Hepatic stellate cell (primary cell): Measurements from ENCODE around the gene FIGNL2.
"Not testable (repeated sequence)": the region's sequence is repeated elsewhere in the genome, so short reads cannot be mapped to it uniquely, and the experiment has no call there.

ENCODE experiments used
- DNase-seq: peaks from one replicate; pipeline ENCODE4 v3.0.0; 2011; ENCODE audit warnings: low spot score

FIGNL2 gene

DNA sequence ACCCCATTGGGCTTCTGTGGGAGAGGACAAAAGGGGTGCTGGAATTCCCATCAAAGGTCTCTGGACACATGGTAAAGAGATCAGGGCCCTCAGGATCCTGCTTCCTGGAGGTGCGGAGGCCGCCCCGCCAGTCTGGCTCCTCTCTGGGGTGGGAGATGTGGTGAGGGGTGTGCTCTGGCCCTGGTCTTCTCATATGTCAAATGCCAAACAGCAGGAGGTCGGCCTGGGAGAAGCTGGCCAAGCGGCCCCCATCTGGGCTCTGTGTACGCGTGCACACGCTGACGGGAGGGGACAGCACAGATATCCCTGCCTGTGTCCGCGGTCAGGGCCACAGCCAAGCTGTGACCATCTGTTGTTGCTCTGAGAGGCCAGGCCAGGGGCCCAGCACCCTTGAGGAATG, 14.1 kb downstream of the FIGNL2 start:
- no peak for DNase-seq

DNA sequence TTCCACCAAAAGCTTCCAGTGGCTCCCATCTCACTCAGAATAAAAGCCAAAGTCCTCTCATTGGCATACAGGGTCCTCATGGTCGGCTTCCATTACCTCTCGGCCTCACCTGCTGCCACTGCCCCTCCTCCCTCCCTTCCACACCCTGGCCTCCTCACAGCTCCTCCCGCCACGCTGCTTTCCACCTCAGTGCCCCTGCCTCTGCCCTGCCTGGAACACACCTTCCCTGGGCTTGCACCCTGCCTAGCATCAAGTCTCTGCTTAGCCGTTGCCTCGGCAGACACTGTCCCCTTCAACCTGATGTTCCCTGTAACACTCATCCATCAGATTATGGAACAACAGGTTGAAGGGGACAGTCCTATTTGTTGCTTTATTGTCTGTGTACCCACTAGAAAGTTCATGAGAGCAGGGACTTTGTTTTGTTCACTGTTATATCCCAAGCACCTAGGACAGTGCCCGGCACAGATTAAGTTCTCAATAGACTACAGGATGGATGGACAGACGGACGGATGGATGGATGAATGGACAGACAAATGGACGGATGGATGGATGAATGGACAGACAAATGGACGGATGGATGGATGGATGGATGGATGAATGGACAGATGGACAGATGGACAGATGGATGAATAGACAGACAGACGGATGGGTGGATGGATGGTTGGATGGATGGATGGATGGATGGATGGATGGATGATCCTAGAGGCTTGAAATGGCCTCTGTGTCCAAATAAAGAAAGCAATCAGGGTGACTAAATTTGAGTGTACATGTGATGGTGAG, 14.9 kb downstream of the FIGNL2 start:
- no peak for DNase-seq

DNA sequence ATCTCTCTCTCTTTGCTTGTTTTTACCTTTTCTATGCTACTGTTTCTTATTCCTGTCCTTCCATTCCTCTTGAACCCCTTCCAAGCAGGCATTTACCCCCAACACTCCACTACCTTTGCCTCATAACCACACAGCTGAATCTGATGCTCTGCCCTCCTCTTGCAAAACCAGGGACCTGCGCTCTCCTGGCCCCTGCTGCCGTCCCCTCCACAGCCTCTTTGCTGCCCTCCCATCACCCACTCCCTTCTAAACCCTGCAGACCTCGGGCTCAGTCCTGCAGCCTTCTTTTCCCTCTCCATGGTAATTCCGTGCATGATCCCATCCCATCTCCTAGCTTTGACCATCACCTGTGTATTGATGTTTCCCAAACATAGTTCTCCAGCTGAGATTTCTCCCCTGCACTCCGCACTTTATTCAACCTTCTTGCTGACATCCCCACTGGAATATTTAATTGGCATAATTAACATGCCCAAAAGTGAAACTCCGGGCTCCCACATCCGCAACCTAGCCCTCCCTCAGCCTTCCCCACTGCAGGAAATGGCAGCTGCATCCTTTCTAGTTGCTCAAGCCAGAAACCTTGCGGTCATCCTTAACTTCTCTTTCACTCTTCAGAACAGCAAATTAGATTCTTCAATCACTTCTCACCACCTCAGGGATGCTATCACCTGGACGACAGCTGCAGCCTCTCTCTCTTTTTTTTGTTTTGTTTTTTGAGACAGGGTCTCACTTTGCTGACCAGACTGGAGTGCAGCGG, 16.0 kb downstream of the FIGNL2 start:
- DNase-seq, result no peak

DNA sequence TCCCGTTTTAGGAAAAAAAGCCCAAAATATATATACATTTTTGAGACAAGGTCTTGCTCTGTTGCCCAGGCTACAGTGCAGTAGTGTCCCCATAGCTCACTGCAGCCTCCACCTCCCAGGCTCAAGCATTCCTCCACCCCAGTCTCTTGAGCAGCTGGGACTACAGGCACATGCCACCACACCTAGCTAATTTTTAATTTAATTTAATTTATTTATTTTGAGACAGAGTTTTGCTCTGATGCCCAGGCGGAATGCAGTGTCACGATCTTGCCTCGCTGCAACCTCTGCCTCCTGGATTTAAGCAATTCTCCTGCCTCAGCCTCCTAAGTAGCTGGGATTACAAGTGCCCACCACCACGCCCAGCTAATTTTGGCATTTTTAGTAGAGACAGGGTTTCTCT, 16.7 kb downstream of the FIGNL2 start:
- DNase-seq, result not testable (repeated sequence)

DNA sequence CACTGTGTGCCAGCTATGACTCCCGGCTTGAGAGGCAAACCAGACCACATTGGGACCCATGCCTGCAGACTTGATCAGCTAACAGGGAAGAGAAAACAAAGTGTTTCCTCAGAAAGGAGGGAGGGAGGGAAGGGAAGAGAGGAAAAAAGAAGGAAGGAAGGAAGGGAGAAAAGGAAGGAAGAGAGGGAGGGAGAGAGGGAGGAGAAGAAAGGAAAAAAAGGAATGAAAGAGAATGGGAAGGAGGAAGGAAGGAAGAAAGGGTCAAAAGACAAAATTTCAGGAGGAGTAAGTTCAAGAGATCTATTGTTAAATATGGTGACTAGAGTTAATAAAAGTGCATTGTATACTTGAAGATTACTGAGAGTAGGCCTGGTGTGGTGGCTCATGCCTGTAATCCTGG, 18.9 kb downstream of the FIGNL2 start:
- no peak for DNase-seq

DNA sequence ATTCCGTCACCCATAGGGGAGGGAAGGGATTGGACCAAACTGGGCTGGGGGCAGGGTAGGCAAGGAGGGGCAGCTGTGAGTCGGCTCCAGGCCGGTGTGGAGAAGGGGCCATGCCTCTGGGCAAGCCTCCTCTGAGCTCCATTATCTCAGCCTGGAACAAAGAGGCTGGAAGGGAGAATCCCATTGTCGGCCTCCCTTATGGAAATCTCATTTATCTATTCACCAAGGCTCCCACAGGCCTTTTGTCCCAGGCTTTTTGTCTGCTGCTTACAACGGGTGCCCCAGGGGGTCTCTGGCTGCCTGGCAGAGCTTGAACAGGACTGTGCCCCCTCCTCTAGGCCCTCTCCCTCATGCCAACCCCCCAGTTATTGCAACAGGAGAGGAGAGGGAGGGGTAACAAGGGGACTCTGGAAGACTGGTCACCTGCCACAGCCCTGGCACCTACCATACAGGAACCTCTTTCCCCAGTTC, 19.5 kb downstream of the FIGNL2 start:
- no peak for DNase-seq

DNA sequence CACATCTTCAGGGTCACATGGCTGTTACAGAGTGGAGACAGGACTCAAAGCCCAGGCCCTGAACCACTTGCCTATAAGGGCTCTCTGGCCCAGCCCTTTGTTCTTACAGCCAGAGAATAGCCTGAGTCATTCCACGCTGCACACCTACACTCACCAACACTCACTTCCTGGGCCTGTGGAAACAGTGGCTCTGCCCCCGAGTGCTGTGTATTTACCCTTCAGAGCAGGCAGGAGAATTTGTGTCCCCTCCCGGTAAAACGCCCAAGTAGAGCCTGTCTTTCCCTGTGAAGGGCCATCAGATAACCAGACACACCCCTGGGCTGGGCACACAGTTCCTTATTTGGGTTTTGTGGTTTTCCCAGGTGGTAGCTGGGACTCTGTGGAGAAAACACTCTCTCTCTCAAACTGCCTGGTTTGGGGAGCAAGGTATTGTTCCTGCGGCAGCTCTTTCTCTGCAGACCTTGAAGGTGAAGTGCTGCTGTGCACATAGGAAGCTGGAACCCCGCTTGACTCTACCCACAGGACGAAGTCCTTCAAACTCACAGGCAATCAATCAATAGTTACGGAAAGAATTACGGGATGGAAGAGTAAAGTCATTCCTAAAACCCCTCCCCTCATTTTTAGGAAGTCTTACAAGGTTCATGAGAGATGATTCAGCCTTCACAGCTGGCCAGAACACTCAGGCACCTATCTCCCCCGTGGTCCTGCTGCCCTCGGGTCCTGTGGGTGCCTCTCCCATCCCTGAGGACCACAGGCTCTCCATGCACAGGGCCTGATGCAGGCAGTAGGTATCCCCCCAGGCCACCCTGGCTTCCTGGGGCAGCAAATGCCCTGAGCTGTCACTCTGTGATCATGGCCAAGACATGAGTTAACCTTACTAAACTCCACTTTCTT, 20.3 kb downstream of the FIGNL2 start:
- no peak for DNase-seq

DNA sequence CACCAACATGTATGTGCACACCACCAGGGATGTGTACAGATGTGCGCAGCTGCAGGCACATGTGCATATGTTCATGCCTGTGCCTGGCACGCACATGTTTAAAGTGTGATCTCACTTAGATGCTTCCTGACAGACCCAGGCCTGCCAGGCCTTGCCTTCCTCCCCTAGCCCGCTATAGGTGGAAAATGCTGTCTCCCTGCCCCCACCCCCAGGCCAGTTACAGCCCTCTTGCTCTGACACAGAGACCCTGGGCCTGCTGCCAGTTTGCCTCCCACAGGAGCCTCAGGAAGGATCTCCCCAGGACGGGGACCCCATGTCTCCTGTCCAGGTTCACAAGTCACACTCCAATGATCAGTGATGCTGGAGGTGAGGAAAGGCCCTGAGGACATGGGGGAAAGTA, 21.6 kb downstream of the FIGNL2 start:
- no peak for DNase-seq

DNA sequence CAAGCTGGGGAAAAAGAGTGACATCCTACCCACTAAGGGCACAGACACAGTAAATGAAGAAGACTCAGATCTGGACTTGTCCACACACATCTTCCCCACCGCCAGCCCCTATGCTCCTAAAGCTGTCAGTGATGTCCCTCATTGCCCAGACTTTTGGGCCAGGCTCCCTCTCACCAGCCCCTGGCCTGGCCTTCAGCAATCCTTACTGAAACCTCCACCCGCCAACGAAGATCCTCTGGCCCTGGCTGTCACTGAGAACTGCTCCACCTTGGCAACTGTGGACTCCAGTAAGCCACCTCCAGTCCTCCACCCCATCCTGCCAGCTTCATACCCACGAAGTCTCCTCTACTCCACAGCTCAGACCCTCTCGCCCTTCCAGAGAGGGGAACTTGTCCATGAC, 23.3 kb downstream of the FIGNL2 start:
- DNase-seq, result no peak

DNA sequence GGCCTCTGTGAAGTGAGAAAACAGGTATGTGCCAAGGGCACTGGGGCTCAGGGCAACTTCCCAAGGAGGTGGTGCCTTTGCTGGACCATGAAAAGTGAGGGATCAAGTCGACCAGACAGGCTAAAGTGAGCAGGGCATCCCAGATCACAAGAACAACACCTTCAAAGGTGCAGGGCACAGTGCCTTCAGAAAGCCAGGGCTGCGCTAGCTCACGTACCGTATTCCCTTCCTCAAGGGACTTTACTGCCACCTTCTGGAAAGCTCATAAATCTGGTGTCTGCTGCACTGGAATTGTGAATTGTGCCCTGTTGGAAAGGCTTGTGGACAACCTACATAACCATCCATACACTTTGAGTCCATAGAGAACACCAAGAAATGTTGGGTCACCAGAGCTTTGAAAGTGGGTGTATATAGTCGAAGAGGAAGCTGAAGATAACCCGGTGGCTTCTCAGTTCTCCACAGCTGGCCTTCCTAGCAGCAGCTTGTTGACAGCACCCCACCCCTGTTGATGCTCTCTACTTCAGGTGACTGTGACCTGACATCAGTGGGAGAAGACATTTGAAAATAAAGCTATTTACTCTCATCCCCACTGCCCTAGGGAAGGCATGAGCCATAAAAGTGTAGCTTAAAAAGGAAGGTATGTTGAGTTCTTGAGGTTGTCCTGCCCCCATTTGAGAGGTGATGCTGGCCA, 24.5 kb downstream of the FIGNL2 start:
- peak; percentile 75 for DNase-seq

DNA sequence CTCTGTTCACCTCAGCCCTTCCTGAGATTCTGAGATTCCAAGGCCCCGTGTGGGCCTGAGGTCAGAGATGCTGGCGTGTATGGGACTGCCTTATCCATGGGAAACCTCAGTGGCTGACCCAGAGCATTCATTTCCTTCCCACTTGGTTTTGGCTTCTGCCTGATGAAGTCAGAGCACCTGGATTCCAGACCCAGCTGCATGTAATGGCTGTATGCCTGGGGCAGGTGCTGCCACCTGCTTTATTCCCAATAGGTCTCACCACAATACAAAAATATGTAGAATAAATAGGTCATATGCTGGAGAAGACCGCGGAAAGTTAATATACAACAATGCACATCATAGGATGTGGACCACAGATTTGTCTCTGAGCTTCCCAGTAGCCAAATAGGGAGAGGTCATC, 25.6 kb downstream of the FIGNL2 start:
- no peak for DNase-seq

DNA sequence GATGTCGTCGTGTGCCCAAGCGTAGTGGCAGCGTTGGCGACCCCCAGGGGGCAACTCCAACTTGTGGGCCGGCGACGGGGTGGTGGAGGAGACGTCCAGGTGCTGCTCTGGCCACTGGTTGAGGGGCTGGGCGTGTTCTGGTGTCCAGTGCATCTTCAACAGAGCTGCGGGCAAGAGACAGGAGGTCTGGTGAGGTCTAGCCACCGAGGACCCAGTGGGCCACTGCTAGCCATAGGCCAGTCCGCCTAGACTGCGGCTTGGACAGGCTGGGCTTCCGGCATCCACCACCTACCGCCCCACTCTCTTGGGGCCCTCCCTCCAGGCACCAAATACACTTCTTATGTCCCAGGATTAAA, 26.3 kb downstream of the FIGNL2 start:
- no peak for DNase-seq

DNA sequence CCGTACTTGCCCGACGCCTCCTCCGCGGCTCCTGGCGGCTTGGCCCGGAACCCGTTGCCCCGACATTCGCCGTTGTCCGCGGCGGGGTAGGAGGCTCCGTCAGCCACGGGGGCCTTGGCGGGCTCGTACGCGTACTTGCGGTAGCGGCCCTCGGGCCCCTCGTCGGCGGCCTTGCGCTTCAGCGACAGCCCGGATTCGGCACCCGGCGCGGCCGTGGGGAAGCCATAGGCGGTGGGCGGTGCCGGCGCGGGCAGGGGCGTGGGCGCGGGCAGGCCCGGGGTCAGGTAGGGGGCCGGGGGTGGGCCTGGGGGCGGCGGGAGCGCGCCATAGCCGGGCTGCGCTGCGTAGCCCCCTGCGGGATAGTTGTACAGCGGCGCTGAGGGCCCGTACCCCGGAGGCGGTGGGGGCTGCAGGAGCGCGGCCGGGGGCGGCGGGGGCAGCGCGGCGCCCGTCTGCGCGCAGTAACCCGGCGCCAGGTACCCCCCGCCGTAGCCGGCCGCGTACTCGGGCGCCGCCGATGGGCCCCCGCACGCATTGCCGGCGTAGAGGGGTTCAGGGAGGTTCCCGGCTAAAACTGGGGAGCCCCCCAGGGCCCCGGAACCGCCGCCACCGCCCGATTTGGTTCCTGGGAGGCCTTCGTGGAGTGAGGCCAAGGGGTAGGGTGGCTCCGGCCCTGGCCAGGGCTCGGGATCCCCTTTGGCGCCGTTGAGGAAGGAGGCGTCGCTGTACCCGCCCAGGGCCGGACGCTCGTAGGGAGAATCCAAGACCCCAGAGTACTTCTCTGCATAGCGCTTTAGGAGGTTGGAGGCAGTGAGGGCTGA, 26.9 kb downstream of the FIGNL2 start:
- no peak for DNase-seq

DNA sequence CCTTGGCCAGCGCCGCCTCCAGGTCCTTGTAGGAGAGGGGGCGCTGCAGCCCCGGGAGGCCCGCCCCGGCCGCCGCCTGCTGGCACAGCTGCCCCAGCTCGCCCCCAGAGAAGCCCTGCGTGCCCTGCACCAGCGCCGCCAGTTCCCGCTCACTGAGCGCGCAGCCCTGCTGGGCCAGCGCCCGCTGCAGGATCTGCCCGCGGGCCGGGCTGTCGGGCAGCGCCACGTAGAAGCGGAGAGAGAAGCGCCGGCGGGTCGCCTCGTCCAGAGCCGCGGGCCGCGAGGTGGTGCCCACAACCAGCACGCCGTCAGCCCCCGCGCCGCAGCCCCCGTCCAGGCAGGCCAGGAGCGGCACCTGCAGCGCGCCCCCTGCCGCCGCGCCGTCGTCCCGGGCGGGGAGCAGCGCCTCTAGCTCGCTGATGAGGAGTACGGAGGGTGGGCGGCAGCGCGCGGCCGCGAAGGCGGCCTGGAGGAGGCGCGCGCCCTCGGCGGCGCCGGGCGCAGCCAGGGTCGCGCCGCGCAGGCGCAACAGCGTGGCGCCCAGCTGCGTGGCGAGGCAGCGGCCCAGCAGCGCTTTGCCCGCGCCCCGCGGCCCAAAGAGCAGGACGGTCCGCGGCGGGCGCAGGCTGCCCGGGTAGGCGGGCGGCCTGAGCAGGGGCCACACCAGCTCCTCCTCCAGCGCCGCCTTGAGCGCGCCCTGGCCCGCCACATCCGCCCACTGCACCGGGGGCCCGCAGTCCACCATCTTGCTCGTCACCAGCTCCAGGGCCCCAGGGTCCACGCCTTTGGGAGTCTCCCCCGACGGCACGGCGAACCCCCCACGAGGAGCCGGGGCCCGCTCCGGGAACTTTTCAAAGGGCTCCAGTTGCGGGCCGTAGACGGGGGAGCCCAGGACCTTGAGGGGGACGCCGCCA, 27.7 kb downstream of the FIGNL2 start:
- DNase-seq, result peak; percentile 84

DNA sequence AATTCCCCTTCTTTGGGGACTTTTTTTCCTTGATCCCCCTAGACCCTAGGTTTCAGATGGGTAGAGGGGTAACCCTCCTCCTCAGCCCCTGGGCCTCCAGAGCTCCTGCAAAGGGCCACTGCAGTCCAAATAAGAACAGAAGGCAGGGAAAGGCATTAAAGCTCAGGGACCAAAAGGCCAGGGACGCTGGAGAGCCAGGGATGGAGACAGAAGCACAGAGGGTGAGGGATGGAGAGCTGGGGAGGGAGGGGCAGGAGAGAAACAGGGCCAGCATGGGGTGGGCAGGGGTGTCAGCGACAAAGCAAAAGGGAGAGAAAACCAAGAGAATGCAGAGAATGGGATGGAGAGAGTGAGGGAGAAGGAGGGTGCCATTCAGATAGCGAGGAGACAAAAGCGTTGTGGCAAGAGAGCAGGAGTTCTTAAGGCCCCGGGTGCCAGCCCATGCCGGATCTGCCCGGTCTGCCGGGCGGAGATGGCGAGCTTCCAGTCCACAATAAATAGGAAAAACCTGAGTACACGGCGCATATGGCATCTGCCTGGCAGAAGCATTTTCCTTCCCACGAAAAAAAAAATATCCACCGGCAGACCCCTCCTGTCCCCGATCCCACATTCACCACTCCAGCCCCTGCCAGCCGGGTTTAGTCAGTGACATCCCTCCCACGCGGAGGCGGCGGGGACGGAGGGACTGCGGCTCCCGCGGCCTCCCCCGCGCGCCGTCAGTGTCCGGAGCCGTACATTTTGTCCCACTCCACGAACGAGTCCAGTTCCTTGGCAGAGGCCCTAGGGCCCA, 28.6 kb downstream of the FIGNL2 start:
- DNase-seq, result no peak

DNA sequence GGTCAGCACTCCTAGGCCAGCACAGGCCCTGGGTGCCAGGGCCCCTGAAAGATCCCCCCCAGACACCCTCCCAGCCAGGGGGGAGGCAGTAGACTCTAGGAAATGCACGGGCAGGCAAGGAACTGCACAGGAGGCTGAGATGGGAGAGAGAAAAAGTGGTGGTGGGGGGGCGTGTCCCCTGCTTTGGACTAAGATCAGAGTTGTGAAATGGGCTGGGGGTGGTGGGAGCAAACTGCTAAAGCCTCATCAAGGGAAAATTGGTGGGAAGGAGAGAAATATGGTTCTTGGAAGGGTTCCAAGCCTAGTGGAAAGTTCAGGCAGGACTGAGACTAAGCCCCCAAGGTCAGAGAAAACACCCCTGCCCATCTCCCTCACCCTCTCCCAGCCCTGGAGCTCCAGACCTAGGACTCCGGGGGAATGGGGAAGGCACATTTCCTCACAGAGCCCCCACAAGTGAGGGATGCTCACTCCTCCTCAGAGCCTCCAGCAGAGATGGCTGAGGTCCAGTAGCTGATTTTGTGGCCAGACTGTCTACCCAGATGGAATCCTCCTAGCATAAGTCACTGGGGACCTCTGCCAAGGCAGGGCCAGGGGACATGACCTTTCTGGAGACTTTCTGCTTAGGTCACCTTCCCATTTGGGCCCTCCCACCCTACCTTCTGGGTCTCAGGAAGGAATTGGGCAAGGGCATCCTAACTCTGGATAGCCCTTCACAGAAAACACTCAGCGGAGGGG, 29.8 kb downstream of the FIGNL2 start:
- DNase-seq, result peak; percentile 83

DNA sequence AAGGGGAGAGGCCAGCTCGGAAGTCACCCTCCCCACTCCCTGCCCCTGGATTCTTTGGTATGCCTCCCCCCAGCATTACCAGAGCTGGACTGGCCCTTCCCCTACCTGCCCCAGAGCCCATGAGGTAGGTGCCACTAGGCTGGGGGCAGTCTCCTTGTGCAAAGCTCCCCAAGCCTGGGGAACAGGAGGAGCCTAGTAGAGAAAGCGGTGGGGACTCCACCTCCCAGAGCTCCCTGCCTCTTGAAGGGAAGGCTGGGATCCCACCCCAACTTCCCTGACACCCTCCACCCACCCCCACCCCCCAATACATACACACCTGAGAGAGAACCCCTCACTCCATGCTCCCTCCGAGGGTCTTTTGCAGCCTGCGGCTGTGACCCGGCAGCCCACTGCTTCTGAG, 30.4 kb downstream of the FIGNL2 start:
- DNase-seq, result no peak
